Measurements from ENCODE around the gene LHX5. TPM values are rescaled to one million over a fixed set of nuclear protein-coding genes. Genes with fewer than 3 reads are reported as not detected.

The LHX5 gene
- total RNA-seq, 2 donors from 2014 or later = not detected

DNA sequence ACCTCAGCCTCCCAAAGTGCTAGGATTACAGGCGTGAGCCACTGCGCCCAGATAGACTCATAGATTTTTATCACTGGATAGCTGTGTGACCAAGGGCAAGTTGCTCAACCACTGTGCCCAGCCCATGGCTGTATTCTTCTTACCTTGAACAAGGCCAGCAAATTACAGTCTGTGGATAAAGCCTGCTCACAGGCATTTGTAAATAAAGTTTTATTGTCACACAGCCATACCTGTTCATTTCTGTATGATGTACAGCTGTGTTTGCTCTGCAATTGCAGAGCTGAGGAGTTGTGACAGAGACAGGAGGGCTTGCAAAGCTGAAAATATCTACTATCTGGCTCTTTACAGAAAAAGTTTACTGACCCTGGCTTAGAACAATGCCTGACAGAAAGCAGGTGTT, 35.2 kb upstream of the LHX5 start:
- DNase-seq (ENCODE audit: low spot score) = no peak
- H3K4me3 ChIP-seq = no peak overlapping the region
- H3K36me3 ChIP-seq = no peaks in the 10 kb centered on the region
- H3K27me3 ChIP-seq = no peaks in the 10 kb centered on the region
- TF ChIP-seq, protein P1, sequence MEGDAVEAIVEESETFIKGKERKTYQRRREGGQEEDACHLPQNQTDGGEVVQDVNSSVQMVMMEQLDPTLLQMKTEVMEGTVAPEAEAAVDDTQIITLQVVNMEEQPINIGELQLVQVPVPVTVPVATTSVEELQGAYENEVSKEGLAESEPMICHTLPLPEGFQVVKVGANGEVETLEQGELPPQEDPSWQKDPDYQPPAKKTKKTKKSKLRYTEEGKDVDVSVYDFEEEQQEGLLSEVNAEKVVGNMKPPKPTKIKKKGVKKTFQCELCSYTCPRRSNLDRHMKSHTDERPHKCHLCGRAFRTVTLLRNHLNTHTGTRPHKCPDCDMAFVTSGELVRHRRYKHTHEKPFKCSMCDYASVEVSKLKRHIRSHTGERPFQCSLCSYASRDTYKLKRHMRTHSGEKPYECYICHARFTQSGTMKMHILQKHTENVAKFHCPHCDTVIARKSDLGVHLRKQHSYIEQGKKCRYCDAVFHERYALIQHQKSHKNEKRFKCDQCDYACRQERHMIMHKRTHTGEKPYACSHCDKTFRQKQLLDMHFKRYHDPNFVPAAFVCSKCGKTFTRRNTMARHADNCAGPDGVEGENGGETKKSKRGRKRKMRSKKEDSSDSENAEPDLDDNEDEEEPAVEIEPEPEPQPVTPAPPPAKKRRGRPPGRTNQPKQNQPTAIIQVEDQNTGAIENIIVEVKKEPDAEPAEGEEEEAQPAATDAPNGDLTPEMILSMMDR (IDR thresholded peaks at IDR 0.05) = no peak
- no peaks in the 10 kb centered on the region for H3K4me1 ChIP-seq
- no peak overlapping the region for H3K27ac ChIP-seq
- no peaks in the 10 kb centered on the region for H3K9me3 ChIP-seq

DNA sequence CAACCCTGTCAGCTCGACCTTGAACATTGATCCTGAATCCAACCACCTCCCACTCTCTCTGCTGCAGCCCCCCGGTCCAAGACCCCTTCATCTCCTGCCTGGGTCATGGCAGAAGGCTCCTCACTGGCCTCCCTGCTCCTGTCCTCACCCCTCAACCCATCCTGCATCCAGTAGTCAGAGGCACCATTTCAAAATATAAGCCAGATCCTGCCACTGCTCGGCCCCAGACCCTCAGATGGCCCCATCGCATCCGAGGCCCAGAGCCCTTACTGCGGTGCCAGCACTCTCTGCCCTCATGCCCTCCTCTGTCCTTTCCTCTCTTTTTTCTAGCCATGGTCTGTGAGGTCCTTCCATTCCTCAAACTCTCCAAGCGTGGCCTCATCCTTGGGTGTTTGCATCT, 34.3 kb upstream of the LHX5 start:
- no peak for DNase-seq (ENCODE audit: low spot score)
- no peaks in the 10 kb centered on the region for H3K36me3 ChIP-seq
- no peaks in the 10 kb centered on the region for H3K4me1 ChIP-seq
- no peak overlapping the region for H3K27ac ChIP-seq
- no peaks in the 10 kb centered on the region for H3K27me3 ChIP-seq
- TF ChIP-seq, protein P1 (IDR thresholded peaks at IDR 0.05) = no peak
- H3K9me3 ChIP-seq = no peaks in the 10 kb centered on the region
- no peak overlapping the region for H3K4me3 ChIP-seq

DNA sequence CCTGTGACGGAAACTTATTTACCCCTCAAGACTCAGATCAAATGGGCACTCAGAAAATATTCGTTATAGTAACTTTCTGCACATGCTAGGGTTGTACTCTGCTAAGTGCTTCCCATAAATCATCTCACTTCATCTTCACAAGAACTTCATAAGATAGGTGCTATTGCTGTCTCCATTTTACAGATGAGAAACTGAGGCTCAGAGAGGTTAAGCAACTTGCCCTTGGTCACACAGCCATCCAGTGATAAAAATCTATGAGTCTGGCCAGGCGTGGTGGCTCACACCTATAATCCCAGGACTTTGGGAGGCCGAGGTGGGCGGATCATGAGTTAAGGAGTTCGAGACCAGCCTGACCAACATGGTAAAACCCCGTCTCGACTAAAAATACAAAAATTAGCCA, 33.2 kb upstream of the LHX5 start:
- TF ChIP-seq, protein P1 (IDR thresholded peaks at IDR 0.05) = no peak
- Histone ChIP-seq H3K4me1 (no peaks in the 10 kb centered on the region), H3K4me3 (no peak overlapping the region), H3K36me3 (no peaks in the 10 kb centered on the region), H3K9me3 (no peaks in the 10 kb centered on the region), H3K27me3 (no peaks in the 10 kb centered on the region), H3K27ac (no peak overlapping the region)
- DNase-seq (ENCODE audit: low spot score) = no peak

DNA sequence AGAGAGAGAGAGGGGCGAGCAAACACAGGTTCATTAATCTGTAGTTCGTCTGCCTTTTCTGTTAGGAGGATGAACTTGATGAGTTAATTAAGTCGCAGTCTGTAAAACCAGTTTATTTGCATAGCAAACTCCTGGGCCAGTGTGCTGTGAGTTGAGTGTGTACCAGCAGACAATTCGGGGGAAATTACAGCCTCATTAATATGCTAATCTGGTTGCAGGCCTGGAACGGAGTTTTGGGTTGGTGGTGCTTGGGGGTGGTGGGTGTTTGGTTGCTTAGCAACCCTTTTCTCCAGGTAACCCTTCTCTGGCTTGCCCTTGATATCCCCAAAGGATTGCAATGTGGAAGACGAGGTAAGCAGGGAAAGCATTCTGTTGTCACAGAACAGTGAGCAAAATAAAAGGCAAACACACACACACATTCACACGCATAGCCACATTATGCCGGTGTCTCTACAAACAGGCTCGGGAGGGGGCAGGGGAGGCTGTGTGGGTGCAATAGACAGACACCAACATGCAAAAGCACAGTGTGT, 29.2 kb upstream of the LHX5 start:
- no peak for DNase-seq (ENCODE audit: low spot score)
- no peak overlapping the region for H3K4me3 ChIP-seq
- H3K36me3 ChIP-seq = no peaks in the 10 kb centered on the region
- H3K4me1 ChIP-seq = no peaks in the 10 kb centered on the region
- H3K27me3 ChIP-seq = no peaks in the 10 kb centered on the region
- TF ChIP-seq, protein P1 (IDR thresholded peaks at IDR 0.05) = no peak
- H3K27ac ChIP-seq = no peak overlapping the region
- no peaks in the 10 kb centered on the region for H3K9me3 ChIP-seq

DNA sequence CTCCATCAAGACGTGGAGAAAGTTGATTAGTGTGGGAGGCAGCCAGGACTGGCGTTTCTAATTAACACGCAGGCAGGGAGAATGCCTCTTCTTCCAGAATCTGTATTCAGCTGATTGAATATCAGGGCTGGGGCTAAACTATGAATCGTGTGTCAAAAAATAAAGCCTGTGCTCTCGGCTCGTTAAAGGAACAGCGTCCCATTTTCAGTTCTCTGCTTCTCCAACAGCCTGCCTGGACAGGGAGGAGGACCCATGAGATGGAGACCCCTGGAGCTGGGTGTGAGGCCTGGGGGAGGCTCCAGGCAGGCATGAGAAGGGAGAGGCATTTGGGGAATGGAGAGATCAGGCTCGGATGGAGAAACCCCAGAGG, 28.6 kb upstream of the LHX5 start:
- DNase-seq (ENCODE audit: low spot score) = no peak
- no peaks in the 10 kb centered on the region for H3K36me3 ChIP-seq
- no peak overlapping the region for H3K4me3 ChIP-seq
- no peaks in the 10 kb centered on the region for H3K27me3 ChIP-seq
- H3K4me1 ChIP-seq = no peaks in the 10 kb centered on the region
- TF ChIP-seq, protein P1 (IDR thresholded peaks at IDR 0.05) = no peak
- no peaks in the 10 kb centered on the region for H3K9me3 ChIP-seq
- no peak overlapping the region for H3K27ac ChIP-seq

DNA sequence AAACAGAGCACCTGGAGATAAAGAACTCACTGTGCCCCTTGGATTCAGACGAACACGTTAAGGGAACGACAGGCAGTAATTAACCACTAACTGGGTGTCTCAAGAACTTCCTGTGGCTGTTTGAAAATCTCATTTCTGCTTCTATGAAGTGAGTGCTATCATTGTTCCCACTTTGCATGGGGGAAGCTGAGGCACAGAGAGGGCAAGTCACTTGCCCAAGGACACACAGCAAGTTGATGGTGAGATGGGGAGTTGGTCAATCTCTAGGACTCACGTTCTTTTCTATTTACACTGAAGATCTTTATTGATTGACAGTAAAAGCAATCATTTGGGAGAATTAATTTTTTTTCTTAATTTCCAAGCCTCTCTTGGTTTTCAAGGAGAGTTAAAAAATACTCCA, 26.8 kb upstream of the LHX5 start:
- Histone ChIP-seq H3K27me3 (no peaks in the 10 kb centered on the region), H3K27ac (no peak overlapping the region), H3K4me1 (no peaks in the 10 kb centered on the region), H3K9me3 (no peaks in the 10 kb centered on the region), H3K36me3 (no peaks in the 10 kb centered on the region), H3K4me3 (no peak overlapping the region)
- TF ChIP-seq, protein P1 (IDR thresholded peaks at IDR 0.05) = no peak
- DNase-seq (ENCODE audit: low spot score) = no peak

Measured in right atrium auricular region (tissue), 2 donors.